HG03378 (cell line): ENCODE data around the gene MUC2.
"Not testable (repeated sequence)": the region's sequence is repeated elsewhere in the genome, so short reads cannot be mapped to it uniquely, and the experiment has no call there.

Experiments
- ATAC-seq: cut with Tn5 transposase; IDR thresholded peaks from one replicate; pipeline ENCODE4 v1.9.1; 2021; ENCODE audit warnings: mild to moderate bottlenecking, moderate library complexity; ENCODE audit not compliant: unreplicated experiment

Gene MUC2

DNA sequence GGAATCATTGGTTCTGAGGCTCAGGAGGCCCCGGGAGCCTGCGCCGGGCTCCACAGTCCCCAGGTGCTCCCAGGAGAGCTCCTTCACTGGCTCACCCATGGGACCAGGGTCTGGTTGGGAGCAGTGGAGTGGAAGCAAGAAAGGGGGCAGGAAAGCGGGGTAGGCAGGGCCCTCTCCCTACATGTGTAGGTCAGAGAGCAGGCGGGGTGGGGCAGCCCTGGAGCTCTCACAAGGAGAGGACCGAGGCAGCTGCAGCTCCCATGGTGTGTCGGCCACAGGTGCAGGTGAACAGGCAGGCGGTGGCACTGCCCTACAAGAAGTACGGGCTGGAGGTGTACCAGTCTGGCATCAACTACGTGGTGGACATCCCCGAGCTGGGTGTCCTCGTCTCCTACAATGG, 28.3 kb downstream of the MUC2 start:
- no peak for ATAC-seq

DNA sequence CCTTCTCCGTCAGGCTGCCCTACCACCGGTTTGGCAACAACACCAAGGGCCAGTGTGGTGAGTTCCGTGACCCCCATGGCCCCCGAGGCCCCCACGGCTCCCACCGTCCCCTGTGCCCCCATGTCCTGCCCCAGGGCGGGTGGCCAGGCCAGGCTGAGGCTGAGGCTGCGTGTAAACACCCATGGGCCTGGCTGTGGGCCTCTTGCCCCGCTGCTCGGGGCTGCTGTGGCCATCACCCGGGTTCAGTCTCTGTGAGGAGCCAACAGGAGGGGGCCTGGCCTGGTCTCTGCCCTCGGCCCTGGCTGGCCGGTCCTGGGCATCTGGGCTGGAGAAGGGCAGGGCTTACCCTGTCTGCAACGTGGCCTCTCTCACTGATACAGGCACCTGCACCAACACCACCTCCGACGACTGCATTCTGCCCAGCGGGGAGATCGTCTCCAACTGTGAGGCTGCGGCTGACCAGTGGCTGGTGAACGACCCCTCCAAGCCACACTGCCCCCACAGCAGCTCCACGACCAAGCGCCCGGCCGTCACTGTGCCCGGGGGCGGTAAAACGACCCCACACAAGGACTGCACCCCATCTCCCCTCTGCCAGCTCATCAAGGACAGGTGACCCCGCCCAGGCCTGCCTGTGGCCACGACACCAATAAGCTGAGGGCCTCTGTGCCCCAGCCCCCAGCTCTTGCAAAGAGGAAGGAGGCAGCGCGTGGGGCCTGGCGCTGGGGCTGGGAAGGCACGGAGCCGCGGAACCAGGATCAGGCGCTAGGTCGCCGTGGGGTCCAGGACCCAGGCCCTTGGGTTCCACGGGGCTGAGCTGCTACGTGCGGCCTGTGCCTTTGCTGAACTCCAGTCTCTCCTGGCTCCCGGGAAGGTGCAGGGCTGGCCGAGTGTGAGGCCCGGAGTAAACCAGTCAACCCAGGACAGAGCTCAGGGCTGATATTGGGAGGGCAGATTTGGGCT, 29.0 kb downstream of the MUC2 start:
- no peak for ATAC-seq

DNA sequence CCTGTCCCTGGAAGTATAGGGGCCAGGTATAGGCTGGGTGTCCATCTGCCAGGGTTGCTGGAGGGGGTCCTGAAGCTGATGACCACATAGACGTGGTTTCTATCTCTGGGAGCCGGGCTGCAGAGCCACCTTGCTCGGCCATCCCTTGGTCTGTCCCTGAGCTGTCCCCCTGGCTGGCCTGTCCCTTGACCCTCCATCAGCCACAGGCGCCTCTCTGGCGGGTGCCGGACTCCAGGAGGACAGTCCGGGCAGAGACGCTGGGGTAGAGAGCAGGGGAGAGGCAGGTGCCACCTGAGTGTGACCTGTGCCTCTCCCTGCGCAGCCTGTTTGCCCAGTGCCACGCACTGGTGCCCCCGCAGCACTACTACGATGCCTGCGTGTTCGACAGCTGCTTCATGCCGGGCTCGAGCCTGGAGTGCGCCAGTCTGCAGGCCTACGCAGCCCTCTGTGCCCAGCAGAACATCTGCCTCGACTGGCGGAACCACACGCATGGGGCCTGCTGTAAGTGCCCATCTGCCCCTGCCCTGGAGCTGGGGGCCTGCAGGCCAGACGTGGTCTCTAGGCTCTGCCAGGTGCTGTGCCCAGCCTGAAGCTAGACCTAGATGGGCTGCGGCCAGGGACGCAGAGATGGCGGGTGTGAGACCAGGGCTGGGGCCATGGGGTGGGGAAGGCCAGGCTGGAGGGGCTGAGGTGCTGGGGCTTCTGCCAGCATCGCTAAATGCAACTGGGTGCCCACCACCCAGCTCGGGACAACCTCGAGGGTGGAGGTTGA, 29.9 kb downstream of the MUC2 start:
- no peak for ATAC-seq

DNA sequence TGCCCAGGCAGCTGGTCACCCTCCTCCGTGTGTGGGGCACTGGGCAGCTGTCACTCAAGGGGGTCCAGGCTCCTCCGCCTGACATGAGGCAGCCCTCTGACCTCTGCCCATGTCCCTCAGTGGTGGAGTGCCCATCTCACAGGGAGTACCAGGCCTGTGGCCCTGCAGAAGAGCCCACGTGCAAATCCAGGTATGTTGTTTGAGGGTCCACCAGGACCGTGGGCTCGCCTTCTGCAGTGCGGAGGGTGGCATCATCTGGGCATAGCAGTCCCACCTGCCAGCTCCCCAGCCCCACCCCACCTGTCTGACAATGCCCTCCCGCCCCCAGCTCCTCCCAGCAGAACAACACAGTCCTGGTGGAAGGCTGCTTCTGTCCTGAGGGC, 30.5 kb downstream of the MUC2 start:
- ATAC-seq, result no peak

DNA sequence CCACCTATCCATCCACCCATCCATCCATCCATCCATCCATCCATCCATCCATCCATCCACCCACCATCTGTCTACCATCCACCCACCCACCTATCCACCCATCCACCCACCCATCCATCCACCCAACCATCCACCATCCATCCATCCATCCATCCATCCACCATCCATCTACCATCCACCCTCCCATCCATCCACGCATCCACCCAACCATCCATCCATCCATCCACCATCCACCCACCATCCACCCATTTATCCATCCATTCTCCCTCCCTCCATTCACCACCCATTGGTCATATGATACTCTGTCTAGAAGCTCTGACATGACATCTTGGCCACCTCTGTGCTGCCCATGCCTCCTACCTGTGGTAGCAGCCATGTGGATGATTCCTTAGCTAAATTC, 31.7 kb downstream of the MUC2 start:
- no peak for ATAC-seq

DNA sequence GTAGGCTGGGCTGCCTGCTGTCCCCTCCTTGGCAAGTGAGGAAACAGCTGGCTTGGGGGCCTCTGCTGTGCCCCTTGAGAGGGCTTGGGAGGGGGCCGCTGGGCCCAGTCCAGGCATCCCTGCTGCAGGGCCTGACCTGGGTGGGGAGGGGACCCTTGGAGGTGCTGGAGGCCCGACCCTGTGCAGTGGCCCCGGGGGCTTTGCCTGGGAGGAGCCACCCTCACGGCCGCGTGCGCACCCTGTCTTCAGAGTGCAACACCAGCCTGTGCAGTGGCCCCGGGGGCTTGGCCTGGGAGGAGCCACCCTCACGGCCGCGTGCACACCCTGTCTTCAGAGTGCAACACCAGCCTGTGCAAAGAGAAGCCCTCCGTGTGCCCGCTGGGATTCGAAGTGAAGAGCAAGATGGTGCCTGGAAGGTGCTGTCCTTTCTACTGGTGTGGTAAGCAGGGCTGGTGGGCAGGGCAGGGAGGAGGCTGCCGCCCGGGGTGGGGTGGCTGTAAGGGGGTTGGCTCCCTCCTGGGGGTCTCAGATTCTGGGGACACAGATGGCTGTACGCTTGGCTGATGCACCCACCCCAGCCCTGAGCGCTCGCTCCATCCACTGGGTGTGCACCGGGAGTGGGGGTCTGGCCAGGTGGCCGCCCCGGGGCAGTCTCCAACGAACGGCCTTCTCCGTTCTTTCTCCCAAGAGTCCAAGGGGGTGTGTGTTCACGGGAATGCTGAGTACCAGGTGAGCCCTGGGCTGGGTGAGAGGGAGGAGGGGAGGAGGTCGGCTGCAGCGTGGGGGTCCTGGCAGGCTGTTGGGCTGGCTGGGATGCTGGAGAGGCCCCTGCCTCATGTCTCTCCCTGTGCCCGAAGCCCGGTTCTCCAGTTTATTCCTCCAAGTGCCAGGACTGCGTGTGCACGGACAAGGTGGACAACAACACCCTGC, 32.9 kb downstream of the MUC2 start:
- no peak for ATAC-seq

DNA sequence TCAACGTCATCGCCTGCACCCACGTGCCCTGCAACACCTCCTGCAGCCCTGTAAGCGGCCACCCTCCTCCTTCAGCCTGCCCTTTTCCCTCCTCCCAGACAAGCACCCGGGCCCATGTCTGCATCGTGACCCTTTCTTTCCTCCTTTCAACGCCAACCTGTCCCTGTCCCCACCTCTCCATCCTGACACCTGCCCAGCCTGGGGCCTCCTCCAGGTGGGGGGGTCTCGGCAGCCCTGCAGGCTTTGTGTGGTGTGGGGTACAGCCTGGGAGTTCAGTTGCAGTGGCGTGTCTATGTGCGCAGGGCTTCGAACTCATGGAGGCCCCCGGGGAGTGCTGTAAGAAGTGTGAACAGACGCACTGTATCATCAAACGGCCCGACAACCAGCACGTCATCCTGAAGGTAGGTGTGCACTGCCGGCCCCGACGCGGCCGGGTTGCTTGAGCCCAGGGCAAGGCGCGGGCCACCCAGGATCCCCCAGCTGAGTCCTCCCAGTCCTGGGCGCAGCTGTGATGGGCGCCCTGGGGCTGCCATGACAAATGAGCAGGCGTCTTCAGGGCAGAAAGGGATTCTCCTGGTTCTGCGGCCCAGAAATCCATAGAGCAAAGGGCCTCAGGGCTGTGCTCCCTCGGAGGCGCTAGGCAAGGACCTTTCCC, 33.7 kb downstream of the MUC2 start:
- no peak for ATAC-seq

DNA sequence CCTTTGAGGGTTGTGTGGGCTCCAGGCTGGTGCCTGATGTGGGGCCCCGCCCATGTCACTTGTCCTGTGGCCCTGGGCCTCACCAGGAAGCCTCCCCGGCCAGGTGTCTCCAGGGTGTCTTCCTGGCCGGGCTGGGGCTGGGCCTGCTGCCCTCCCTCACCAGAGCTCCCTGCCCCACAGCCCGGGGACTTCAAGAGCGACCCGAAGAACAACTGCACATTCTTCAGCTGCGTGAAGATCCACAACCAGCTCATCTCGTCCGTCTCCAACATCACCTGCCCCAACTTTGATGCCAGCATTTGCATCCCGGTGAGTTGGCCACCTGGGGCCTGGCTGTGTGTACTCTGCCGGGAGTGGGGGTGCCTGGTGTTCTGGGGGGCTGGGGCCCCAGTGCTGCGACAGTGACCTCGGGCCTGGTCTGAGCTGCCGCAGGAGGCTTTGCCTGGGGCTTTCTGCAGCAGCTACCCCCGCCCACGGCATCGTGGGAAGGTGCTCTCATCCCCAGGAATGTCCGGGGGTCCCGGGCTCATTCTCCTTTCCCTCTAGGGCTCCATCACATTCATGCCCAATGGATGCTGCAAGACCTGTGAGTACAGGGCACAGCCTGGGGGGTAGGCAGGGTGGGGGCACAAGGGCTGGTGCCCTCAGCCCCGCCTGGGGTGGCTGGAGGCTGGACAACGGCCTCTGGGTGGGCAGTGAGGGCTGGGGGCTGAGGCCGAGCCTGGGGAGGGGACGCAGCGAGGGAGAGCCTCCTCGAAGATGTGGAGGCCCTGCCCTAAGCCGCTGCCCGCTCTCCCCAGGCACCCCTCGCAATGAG, 34.6 kb downstream of the MUC2 start:
- ATAC-seq, result no peak

DNA sequence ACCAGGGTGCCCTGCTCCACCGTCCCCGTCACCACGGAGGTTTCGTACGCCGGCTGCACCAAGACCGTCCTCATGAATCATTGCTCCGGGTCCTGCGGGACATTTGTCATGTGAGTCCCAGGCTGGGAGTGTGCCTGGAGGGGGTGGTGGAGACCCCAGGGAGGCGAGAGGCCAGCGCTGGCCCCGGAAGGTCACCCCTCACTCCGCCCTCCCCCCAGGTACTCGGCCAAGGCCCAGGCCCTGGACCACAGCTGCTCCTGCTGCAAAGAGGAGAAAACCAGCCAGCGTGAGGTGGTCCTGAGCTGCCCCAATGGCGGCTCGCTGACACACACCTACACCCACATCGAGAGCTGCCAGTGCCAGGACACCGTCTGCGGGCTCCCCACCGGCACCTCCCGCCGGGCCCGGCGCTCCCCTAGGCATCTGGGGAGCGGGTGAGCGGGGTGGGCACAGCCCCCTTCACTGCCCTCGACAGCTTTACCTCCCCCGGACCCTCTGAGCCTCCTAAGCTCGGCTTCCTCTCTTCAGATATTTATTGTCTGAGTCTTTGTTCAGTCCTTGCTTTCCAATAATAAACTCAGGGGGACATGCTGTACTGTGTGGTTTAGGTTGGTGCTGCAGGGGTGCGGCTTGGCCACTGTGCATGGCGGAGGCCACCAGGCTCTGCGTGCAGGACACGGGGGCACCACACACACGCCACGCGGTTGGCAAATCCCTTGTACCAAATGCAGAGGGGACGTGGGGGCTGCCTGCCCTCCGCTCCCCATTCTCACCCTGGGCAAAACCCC, 35.4 kb downstream of the MUC2 start:
- no peak for ATAC-seq

DNA sequence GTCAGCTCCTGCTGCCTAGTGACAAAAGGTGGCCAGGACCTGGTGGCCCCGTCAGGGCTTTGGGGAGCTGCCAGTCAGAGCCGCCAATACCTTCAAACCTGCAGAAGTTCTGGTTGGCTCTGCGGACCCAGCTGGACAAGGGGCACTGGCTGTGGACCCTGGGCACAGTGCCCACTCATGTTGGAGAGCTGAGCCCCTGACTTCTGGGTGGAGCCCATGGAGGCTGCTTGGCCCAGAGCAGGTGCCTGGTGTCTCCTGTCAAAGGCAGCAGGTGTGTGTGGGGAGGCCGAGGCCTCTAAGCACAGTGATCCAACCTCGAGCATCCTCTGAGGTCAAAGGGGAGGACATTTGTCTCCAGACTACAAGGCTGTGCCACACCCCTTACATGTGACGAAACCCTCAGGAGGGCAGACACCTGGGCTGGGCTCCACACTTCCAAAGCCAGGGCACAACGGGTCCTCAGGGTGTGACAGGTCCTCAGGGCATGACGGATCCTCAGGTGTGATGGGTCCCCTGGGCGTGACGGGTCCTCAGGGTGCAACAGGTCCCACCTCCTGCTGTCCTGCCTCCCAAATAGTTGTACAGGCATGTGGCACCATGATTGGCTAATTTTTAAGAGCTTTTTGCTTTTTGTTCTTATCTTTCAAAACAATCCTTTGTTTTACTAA, 37.0 kb downstream of the MUC2 start:
- no peak for ATAC-seq

DNA sequence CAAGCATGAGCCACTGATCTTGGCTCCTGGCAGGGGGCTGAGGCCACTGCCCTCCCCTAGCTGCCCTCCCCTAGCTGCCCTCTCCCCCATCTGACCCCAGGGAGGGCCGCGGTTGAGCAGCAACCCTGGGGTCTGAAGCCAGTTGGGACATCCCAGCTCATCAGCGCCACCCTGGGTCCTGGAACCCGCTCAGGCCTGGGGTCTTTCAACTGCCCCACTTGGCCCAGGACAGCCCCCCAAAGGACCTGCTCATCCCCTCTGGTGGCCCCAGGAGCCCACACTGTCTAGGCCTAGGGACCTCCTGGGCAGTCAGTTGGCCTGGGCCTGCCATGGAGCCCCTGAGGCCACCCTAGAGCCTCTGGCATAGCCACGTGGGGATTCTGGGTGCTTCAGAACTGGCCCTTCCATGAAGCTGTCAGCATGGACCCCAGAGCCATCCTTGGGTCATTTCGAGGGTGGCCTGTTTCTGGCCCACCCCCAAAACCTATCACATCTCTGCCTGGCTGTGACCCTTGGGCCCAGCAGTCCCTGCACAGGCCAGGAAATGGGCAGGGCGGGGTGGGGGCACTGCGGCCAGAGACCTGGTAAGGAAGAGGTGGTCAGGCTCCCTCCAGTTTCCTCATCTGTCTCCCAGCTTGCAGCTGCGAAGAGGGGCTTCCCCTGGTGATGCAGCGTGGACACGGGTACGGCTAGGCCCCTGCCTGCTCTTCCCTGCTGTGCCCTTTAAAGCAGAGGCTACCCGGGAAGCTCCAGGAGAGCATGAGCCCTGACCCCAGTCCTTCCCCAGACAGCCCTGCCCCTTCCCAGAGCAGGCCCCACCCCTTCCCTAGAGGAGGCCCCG, 37.9 kb downstream of the MUC2 start:
- ATAC-seq, result no peak

DNA sequence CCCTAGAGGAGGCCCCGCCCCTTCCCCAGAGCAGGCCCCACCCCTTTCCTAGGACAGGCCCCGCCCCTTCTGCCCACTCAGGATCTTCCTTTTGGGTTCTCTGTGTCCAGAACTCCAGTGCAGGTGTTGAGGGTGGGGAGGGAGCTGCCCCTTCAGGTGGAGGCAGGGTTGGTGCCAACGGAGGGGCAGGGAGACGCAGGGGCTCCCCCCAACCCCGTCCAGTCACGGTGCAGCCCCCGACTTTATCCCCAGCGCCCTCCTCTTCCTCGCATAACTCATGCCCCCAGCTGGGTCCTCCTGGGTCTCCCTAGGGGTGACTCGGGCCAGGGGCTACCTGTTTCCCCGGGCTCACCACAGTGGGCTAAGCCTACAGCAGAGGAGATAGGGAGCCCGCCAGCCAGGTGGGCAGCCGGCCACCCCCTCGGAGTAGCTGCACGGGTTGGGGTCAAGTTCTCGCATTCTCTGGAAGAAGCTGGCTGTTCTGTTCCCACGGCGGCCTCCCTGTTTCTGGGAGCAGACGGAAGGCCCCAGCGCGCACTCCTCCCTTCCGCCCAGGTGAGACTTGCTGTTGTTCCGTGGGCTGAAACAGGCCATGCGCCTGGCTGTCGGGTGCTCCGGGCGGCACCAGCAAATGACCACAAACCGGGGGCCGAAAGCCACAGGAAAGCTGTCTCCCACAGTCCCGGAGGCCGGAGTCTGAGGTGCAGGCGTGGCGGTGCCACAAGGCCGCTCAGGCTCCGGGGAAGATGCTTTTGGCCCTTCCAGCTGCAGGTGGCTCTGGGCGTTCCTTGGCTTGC, 38.9 kb downstream of the MUC2 start:
- ATAC-seq, result no peak

DNA sequence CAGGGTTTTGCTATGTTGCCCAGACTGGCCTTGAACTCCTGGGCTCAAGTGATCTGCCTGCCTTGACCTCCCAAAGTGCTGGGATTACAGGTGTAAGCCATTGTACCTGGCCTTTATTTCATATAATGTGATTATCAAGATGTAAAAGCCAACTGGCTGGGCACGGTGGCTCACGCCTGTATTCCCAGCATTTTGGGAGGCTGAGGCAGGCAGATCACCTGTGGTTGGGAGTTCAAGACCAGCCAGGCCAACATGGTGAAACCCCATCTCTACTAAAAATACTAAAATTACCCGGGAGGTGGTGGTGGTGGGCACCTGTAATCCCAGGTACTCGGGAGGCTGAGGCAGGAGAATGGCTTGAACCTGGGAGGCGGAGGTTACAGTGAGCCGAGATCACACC, 40.6 kb downstream of the MUC2 start:
- not testable (repeated sequence) for ATAC-seq

DNA sequence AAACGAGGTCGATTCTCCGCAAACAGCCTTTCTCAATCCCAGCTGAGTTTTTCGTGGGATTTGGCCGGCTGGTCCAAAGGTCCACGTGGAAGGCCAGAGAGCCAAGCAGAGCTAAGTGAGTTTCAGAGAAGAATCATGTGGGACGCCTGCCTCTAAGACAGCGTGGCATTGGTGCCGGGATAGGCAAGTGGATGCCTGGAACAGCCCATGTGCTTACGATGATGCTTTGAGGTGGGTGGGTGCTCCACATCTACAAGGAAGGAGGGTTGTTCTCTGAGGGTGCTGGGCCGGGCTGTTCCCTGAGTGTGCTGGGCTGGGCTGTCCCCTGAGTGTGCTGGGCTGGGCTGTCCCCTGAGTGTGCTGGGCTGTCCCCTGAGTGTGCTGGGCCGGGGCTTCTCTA, 41.4 kb downstream of the MUC2 start:
- no peak for ATAC-seq

DNA sequence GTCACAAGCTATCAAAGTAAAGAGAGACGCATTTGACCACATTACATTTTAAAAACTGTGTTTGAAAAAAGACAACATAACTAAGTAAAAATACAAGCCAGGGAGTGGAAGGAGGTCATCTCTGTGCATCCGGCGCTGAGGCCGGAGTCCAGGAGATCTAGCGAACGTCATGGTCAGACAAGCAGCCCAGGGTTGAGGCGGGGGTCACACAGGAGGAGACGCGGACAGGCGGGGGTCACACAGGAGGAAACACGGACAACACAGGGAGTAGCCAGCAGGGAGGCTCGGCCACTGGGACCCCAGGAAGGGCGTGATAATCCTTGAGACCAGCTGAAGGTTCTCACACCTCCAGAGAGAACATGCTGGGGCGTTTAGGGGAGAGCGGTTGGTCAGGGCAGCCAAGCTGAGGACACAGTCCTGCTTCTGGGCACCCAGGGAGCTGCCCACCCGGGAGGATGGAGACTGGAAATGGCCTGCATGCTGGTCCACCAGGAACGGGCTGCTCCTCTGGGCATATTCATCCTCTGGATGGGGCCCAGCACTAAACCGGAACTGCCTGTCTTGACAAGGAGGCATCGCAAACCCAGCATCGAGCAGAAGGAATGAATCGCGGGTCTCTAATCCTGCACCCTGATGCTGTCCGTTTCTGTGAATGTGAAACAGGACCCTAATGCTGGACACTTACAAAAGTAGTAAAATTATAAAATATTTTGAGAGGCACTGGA, 42.2 kb downstream of the MUC2 start:
- ATAC-seq, result no peak

DNA sequence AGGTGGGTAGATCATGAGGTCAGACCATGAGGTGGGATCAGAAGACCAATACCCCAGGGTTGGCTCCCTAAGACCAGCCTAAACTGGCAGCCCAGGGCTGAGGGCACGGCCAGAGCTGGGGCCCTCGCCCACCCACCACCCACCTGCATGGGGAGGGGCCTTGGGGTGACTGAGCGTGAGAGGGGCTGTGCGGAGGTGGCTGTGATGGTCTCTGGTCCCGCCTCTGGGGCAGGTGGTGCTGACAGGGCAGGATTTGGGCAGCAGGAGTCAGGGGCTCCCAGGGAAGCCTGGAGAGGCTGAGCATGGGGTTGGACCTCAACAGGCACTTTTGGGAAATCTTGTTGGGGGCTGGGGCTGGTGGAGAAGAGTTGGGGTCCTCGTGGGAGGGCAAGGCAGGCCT, 43.3 kb downstream of the MUC2 start:
- no peak for ATAC-seq
